NT2/D1 (cell line): Measurements from ENCODE around the gene CCNQ.

Experiments used
- SUZ12 ChIP-seq: IDR thresholded peaks from 2 replicates; pipeline ENCODE4 v1.6.1; 2011; ENCODE audit not compliant: insufficient read length, insufficient read depth; ENCODE audit errors: extremely low read depth
- ZNF274 ChIP-seq: IDR thresholded peaks from 2 replicates; pipeline ENCODE4 v1.6.1; 2011; ENCODE audit warnings: mild to moderate bottlenecking, low read depth, low read length

DNA sequence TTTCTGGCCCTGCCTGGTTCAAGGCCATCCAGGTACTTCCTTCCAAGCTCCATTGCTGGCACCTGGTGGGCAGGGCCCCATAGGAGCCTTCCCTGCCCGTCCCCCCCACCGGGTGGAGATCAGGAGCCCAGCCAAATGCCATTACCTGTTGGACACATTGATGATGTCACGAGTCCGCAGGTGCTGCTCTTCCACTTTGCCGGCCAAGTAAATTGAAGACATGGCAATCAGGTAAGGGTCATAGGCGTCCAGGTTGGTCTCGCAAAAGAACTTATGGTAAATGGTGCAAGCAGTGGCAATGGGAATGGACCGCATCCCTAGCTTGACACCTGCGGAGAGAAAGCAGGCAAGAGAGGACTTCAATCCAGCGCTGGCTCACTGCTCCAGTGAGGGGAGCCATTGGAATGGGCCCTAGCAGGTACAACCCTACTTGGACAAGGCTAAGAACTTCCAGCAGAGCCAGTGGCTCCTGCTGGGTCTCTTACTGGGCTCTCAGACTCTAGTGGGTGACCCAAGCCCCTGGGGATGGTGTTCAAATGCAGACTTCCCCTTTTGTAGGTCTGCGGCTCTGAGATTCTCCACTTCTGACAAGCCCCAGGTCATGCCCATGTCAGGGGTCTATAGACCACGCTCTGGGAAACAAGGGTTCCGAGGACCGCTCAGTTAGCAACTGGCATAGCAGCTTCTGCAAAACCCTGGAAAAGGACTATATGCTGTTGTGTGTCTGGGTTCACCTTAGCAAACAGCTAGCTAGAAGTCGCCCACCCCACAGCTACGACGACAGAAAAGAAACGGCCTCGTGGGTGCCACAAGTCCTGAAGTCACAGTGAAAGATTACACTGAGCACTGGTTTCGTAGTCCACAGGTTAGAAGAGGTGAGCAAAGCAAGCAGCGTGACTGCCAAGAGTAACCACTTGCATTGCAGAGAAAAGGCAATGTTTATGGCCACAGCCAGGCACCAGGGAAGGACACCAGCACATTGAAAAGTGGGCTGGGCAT lies 2.8 kb downstream of the CCNQ start:
- TF ChIP-seq ZNF274 (no peak), SUZ12 (no peak)
